ENCODE results near the gene VWA7. TPM values are rescaled to one million over a fixed set of nuclear protein-coding genes. Genes with fewer than 3 reads are reported as not detected.

VWA7 gene
- total RNA-seq, 2 donors from 2014 or later: 0.68 to 0.78 TPM

DNA sequence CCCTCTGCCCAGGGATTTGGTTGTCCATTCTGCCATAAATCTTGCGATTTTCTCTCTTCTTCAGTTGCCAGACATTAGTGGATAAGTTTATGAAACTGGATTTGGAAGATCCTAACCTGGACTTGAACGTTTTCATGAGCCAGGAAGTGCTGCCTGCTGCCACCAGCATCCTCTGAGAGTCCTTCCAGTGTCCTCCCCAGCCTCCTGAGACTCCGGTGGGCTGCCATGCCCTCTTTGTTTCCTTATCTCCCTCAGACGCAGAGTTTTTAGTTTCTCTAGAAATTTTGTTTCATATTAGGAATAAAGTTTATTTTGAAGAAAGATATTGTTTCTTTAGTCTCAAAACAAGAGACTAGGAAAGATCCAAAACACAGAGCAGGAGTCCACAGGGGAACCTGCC, 14.8 kb downstream of the VWA7 start, which contains the start of gene SAPCD1:
TSS of gene SAPCD1 (plus strand) at position 301 of the 400 bp plus-strand sequence. CDS start 399 bp downstream, outside the sequence.
- Histone ChIP-seq H3K4me3 (no peak within 1 kb of the TSS), H3K27me3 (replicated peaks; ENCODE audit: insufficient read depth) (no peaks in the 10 kb centered on the region), H3K9me3 (no peaks in the 10 kb centered on the region), H3K4me1 (ENCODE audit: control insufficient read depth in 1 of 2, low read depth in 2 of 2) (peaks cover 2 to 8% of the 10 kb centered on the region in 2 donors), H3K27ac (no peak within 1 kb of the TSS), H3K36me3 (no peaks in the 10 kb centered on the region)
- TF ChIP-seq, protein P1, sequence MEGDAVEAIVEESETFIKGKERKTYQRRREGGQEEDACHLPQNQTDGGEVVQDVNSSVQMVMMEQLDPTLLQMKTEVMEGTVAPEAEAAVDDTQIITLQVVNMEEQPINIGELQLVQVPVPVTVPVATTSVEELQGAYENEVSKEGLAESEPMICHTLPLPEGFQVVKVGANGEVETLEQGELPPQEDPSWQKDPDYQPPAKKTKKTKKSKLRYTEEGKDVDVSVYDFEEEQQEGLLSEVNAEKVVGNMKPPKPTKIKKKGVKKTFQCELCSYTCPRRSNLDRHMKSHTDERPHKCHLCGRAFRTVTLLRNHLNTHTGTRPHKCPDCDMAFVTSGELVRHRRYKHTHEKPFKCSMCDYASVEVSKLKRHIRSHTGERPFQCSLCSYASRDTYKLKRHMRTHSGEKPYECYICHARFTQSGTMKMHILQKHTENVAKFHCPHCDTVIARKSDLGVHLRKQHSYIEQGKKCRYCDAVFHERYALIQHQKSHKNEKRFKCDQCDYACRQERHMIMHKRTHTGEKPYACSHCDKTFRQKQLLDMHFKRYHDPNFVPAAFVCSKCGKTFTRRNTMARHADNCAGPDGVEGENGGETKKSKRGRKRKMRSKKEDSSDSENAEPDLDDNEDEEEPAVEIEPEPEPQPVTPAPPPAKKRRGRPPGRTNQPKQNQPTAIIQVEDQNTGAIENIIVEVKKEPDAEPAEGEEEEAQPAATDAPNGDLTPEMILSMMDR (IDR thresholded peaks at IDR 0.05): no peak
- ATAC-seq (ENCODE audit: insufficient number of reproducible peaks, low FRiP score, low read depth): no peak
- DNase-seq (ENCODE audit: low spot score): no peak

DNA sequence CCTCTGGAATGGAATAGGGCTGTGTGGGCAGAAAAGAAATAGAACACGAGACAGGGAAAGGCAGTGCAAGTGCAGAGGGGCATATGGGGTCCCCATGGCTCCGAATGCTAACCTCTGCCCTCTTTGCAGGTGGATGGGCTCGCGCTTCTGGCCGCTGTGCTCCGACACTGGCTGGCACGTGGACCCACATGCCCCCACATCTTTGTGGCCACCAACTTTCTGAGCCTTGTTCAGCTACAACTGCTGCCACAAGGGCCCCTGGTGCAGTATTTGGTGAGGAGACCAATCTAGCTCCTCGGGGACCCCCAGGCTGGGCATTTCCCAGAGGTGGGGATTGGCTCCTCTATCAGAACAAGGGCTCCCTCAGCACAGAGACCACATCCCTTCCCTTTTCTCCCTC, 15.8 kb downstream of the VWA7 start:
- Histone ChIP-seq H3K36me3 (no peaks in the 10 kb centered on the region), H3K27me3 (replicated peaks; ENCODE audit: insufficient read depth) (no peaks in the 10 kb centered on the region), H3K4me1 (ENCODE audit: control insufficient read depth in 1 of 2, low read depth in 2 of 2) (peaks cover 1 to 5% of the 10 kb centered on the region in 2 donors), H3K27ac (no peak overlapping the region), H3K4me3 (no peak overlapping the region), H3K9me3 (no peaks in the 10 kb centered on the region)
- TF ChIP-seq, protein P1 (IDR thresholded peaks at IDR 0.05): no peak
- ATAC-seq (ENCODE audit: insufficient number of reproducible peaks, low FRiP score, low read depth): no peak
- no peak for DNase-seq (ENCODE audit: low spot score)

DNA sequence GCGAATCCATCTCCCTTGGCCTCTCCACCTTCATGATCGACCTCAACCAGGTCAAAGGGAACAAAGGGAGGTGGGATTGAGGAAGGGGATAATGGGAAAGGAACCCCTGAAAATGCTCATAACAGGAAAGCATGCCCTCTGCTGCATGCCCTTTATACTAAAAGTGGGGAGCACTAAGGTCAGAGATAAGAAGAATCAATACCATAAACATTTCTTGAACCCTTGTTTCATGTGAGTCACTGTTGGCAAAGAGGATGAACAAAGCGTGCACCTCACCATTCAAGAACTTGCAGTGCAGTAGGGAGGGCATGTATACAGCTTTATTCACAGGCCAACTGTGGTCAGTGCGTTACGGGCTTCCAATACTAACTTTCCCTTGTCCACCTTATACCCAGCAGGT, 16.3 kb downstream of the VWA7 start:
- Histone ChIP-seq H3K9me3 (no peaks in the 10 kb centered on the region), H3K27me3 (replicated peaks; ENCODE audit: insufficient read depth) (no peaks in the 10 kb centered on the region), H3K4me3 (no peak overlapping the region), H3K4me1 (ENCODE audit: control insufficient read depth in 1 of 2, low read depth in 2 of 2) (no peaks in the 10 kb centered on the region), H3K36me3 (no peaks in the 10 kb centered on the region), H3K27ac (no peak overlapping the region)
- TF ChIP-seq, protein P1 (IDR thresholded peaks at IDR 0.05): no peak
- DNase-seq (ENCODE audit: low spot score) (no peak), ATAC-seq (ENCODE audit: insufficient number of reproducible peaks, low FRiP score, low read depth) (no peak)

GRCh38 chr6:31758281-31758680, 18.8 kb downstream of the VWA7 start:
- no peak for DNase-seq (ENCODE audit: low spot score)
- TF ChIP-seq, protein P1 (IDR thresholded peaks at IDR 0.05): no peak
- Histone ChIP-seq H3K9me3 (no peaks in the 10 kb centered on the region), H3K4me1 (ENCODE audit: control insufficient read depth in 1 of 2, low read depth in 2 of 2) (no peaks in the 10 kb centered on the region), H3K27me3 (replicated peaks; ENCODE audit: insufficient read depth) (no peaks in the 10 kb centered on the region), H3K4me3 (no peak overlapping the region), H3K27ac (no peak overlapping the region), H3K36me3 (no peaks in the 10 kb centered on the region)
- no peak for ATAC-seq (ENCODE audit: insufficient number of reproducible peaks, low FRiP score, low read depth)

DNA sequence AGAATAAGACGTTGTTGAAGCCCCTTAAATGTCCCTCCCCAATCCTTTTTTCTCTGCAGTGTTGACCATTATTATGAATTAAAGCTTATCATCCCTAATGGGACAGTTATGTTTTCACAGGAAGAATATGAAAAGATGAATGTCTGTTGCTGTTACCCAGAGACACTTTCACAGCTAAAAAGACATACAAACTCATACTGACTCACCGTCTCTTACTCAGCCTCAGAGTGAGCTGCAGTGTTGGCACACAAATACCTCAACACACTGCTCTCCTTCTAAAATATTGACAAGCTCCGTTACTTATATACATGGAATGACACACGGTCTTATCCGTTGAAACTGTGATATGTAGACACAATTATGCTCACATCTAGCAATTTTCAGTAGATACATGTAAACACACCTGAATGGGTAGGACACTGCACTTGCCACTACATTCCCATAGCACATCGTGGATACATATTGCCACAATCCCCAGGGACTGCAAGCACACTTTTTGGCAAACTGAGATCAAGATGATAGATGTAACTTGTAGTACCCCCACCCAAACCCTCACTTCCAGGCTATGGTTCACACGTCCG, 24.3 kb downstream of the VWA7 start:
- Histone ChIP-seq H3K27me3 (replicated peaks; ENCODE audit: insufficient read depth) (no peaks in the 10 kb centered on the region), H3K4me3 (no peak overlapping the region), H3K4me1 (ENCODE audit: control insufficient read depth in 1 of 2, low read depth in 2 of 2) (no peaks in the 10 kb centered on the region), H3K27ac (no peak overlapping the region), H3K36me3 (no peaks in the 10 kb centered on the region), H3K9me3 (no peaks in the 10 kb centered on the region)
- TF ChIP-seq, protein P1 (IDR thresholded peaks at IDR 0.05): no peak
- no peak for DNase-seq (ENCODE audit: low spot score)
- no peak for ATAC-seq (ENCODE audit: insufficient number of reproducible peaks, low FRiP score, low read depth)
